Esophagus (tissue), 2 donors: Measurements from ENCODE around the gene SFXN5. TPM values are rescaled to one million over a fixed set of nuclear protein-coding genes. Genes with fewer than 3 reads are reported as not detected.
"Not testable (repeated sequence)": the region's sequence is repeated elsewhere in the genome, so short reads cannot be mapped to it uniquely, and the experiment has no call there.

ENCODE experiments used
- H3K27ac ChIP-seq, 2 donors: one replicate each; pipeline ENCODE4 v1.5.1; 2013; ENCODE audit warnings: low read depth in 2 of 2, mild to moderate bottlenecking in 2 of 2, inconsistent platforms in 1 of 2, low read length in 1 of 2, moderate library complexity in 1 of 2
- H3K27me3 ChIP-seq, 2 donors: one replicate each; pipeline ENCODE4 v1.6.1; 2013; ENCODE audit warnings: low read length in 2 of 2, control low read depth in 1 of 2, mild to moderate bottlenecking in 1 of 2; ENCODE audit not compliant: insufficient read depth in 2 of 2, control insufficient read depth in 1 of 2
- H3K36me3 ChIP-seq, 2 donors: one replicate each; pipeline ENCODE4 v1.6.1; 2013; ENCODE audit warnings: low read length in 1 of 2; ENCODE audit not compliant: control insufficient read depth in 2 of 2, insufficient read depth in 2 of 2
- H3K4me1 ChIP-seq, 2 donors: one replicate each; pipeline ENCODE4 v1.6.1; 2013; ENCODE audit warnings: low read length in 1 of 2; ENCODE audit not compliant: control insufficient read depth in 2 of 2, insufficient read depth in 2 of 2
- H3K4me3 ChIP-seq, 2 donors: one replicate each; pipeline ENCODE4 v1.5.1; 2013; ENCODE audit warnings: low read length in 2 of 2, mild to moderate bottlenecking in 2 of 2, low read depth in 1 of 2, moderate library complexity in 1 of 2
- H3K9me3 ChIP-seq, 2 donors: one replicate each; pipeline ENCODE4 v1.6.1; 2013; ENCODE audit warnings: mild to moderate bottlenecking in 2 of 2, low read depth in 1 of 2, low read length in 1 of 2, moderate library complexity in 1 of 2; ENCODE audit not compliant: control insufficient read depth in 2 of 2, insufficient read depth in 1 of 2
- WGBS, 2 donors: extraction: QIAGEN DNeasy Blood & Tissue Kit; methylation state at CpG; one replicate each; pipeline ENCODE4 v1.1.7; 2013; 5-methylcytosine and 5-hydroxymethylcytosine counted together
- polyA plus RNA-seq, 2 donors: library from polyadenylated mRNA; stranded (reverse); fragments of 200-250 nt; gene quantifications; one replicate each; pipeline ENCODE4 v1.2.3, GENCODE V29; 2013
- donor health status: healthy with polysubstance abuse.
- donor health status: Bipolar disorder and iron deficiency.

The SFXN5 gene, protein sequence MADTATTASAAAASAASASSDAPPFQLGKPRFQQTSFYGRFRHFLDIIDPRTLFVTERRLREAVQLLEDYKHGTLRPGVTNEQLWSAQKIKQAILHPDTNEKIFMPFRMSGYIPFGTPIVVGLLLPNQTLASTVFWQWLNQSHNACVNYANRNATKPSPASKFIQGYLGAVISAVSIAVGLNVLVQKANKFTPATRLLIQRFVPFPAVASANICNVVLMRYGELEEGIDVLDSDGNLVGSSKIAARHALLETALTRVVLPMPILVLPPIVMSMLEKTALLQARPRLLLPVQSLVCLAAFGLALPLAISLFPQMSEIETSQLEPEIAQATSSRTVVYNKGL
- polyA plus RNA-seq = 1 to 10 TPM; 4.2 to 6.6 TPM

- H3K4me1 ChIP-seq = peaks cover 5 to 12% of the 10 kb centered on the region in 2 donors
- H3K27ac ChIP-seq = peak within 1 kb of the TSS; percentile 95 to 96
- H3K4me3 ChIP-seq = peak within 1 kb of the TSS; percentile 64 to 94
- H3K36me3 ChIP-seq = peaks cover 0 to 10% of the 10 kb centered on the region in 2 donors
- H3K27me3 ChIP-seq = no peaks in the 10 kb centered on the region
- WGBS, 2 donors = 1% methylated on average over 67 of the region's 67 CpGs
- no peaks in the 10 kb centered on the region for H3K9me3 ChIP-seq
Observed at GRCh38 chr2:73071360-73072128, at the start of gene SFXN5. Gene SFXN5, minus strand, starts transcription at chr2:73071712. Its CDS starts 7 bp downstream, at chr2:73071705.

GRCh38 chr2:73119611-73120239 is 48.2 kb upstream of the SFXN5 start:
- H3K4me3 ChIP-seq, H3K27me3 ChIP-seq, H3K4me1 ChIP-seq, H3K36me3 ChIP-seq, H3K9me3 ChIP-seq, H3K27ac ChIP-seq: not testable (repeated sequence)
- 82% methylated on average over 9 to 11 of the region's 11 CpGs for WGBS, 2 donors

DNA sequence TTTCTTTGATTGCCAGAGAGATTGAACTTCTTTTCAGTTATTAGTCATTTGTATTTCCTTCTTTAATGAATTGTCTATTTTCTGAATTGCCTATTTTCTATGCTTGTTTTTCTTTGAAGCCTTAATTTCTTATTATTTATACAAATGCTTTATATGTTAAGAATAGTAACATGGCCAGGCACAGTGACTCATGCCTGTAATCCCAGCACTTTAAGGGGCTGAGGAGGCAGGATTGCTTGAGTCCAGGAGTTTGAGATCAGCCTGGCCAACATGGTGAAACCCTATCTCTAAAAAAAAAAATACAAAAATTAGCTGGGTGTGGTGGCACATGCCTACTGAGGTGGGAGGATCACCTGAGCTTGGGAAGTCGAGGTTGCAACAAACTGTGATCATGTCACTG is 45.9 kb upstream of the SFXN5 start:
- H3K27me3 ChIP-seq = no peaks in the 10 kb centered on the region
- no peak overlapping the region for H3K4me3 ChIP-seq
- H3K9me3 ChIP-seq = no peaks in the 10 kb centered on the region
- no peaks in the 10 kb centered on the region for H3K36me3 ChIP-seq
- WGBS, 2 donors = 54 to 65% methylated on average over 1 of the region's 1 CpG
- no peak overlapping the region for H3K27ac ChIP-seq
- no peaks in the 10 kb centered on the region for H3K4me1 ChIP-seq

GRCh38 chr2:73116182-73116960 is 44.9 kb upstream of the SFXN5 start:
- H3K4me3 ChIP-seq = no peak overlapping the region
- no peak overlapping the region for H3K27ac ChIP-seq
- H3K36me3 ChIP-seq = no peaks in the 10 kb centered on the region
- peaks cover 0 to 3% of the 10 kb centered on the region in 2 donors for H3K4me1 ChIP-seq
- 73 to 77% methylated on average over 7 to 8 of the region's 8 CpGs for WGBS, 2 donors
- no peaks in the 10 kb centered on the region for H3K9me3 ChIP-seq
- no peaks in the 10 kb centered on the region for H3K27me3 ChIP-seq

- no peaks in the 10 kb centered on the region for H3K36me3 ChIP-seq
- H3K27ac ChIP-seq = no peak overlapping the region
- H3K27me3 ChIP-seq = no peaks in the 10 kb centered on the region
- peaks cover 0 to 9% of the 10 kb centered on the region in 2 donors for H3K4me1 ChIP-seq
- H3K4me3 ChIP-seq = no peak overlapping the region
- 90 to 91% methylated on average over 4 of the region's 4 CpGs for WGBS, 2 donors
- no peaks in the 10 kb centered on the region for H3K9me3 ChIP-seq
Observed at GRCh38 chr2:73114273-73114867, 42.9 kb upstream of the SFXN5 start.

GRCh38 chr2:73112913-73113854 is 41.7 kb upstream of the SFXN5 start, which contains the start of gene RAB11FIP5:
Gene RAB11FIP5, minus strand, starts transcription at chr2:73112948. Its CDS starts 171 bp downstream, at chr2:73112777.
- H3K27ac ChIP-seq = peak within 1 kb of the TSS; percentile 83 to 85
- no peaks in the 10 kb centered on the region for H3K27me3 ChIP-seq
- 1% methylated on average over 57 to 93 of the region's 93 CpGs for WGBS, 2 donors

DNA sequence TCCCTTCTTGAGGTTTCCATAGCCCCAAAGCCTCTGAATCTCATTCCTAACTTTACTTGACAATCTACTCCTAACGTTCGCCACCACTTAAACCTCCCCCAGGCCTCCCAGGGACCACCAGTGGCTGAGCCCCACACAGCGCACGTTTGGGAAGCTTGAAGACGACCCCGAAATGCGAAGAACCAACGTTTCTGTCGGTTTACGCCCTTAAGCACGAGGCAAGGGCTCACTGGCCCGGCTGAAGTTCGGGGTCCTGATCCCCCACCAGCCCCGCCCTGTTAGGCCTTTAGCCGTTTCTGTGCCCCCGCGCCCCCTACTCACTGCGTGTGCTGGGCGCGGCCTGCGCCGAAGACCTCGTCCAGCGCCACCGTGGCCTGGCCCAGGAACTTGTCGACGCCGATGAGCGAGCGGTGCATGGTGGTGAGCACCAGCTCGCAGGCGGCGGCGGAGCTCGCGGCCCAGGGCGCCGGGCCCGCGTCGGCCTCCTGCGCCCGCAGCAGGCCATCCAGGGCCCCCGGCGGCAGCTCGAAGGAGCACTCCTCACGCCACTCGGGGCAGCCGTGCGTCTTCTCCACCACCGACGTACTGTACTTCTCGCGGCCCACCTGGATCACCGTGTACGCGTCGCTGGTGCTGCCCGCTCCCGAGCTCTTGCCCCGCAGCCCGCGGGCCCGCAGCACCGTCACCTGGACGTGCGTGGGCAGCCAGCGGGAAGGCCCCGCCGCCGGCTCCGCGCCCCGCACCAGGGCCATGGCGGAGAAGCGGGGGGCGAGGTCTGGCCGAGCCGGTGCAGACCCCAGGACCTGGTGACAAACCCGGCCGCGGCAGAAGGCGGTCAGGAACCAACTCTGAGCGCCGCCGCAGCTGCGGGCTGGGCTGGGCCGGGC is 40.8 kb upstream of the SFXN5 start:
- H3K4me1 ChIP-seq = peaks cover 7 to 16% of the 10 kb centered on the region in 2 donors
- H3K27me3 ChIP-seq = no peaks in the 10 kb centered on the region
- H3K9me3 ChIP-seq = no peaks in the 10 kb centered on the region
- peak overlapping the region; percentile 83 to 85 for H3K27ac ChIP-seq
- H3K4me3 ChIP-seq = peak overlapping the region; percentile 80 to 85
- 2% methylated on average over 85 to 88 of the region's 88 CpGs for WGBS, 2 donors
- H3K36me3 ChIP-seq = no peaks in the 10 kb centered on the region

More at GRCh38 chr2:73112913-73113854, 41.7 kb upstream of the SFXN5 start, which contains the start of gene RAB11FIP5:
- H3K36me3 ChIP-seq = no peaks in the 10 kb centered on the region
- H3K9me3 ChIP-seq = no peaks in the 10 kb centered on the region
- H3K4me3 ChIP-seq = peak within 1 kb of the TSS; percentile 80 to 85
- H3K4me1 ChIP-seq = peaks cover 0 to 9% of the 10 kb centered on the region in 2 donors
